Bronchial epithelial cell (primary cell): ENCODE data around the gene CGNL1. TPM values are rescaled to one million over a fixed set of nuclear protein-coding genes. Genes with fewer than 3 reads are reported as not detected.

Source experiments
- DNase-seq: peaks from one replicate; pipeline ENCODE4 v3.0.0-alpha.2; 2010; ENCODE audit warnings: low read depth
- FAIRE-seq: peaks from 2 replicates; lab custom pipeline; 2011; peaks lifted over from hg19 to GRCh38; lab: Jason Lieb, UNC
- H3K27me3 ChIP-seq: 2 replicates; pipeline ENCODE4 v1.5.1; 2011; ENCODE audit warnings: low read length; ENCODE audit not compliant: control insufficient read depth, insufficient read depth
- H3K36me3 ChIP-seq: 2 replicates; pipeline ENCODE4 v1.5.1; 2011; ENCODE audit warnings: low read length; ENCODE audit not compliant: control insufficient read depth, insufficient read depth
- H3K4me3 ChIP-seq: 2 replicates; pipeline ENCODE4 v1.5.1; 2011; ENCODE audit warnings: mild to moderate bottlenecking, low read depth, low read length, control low read depth
- total RNA-seq: library from RNA; depleted of rRNA; stranded (reverse); fragments of >200 nt; gene quantifications from 2 replicates; pipeline ENCODE4 v1.2.1, GENCODE V29; 2014
- TF ChIP-seq, protein P1 (sequence below): IDR thresholded peaks from 2 replicates; pipeline ENCODE4 v1.5.1; 2011; ENCODE audit warnings: mild to moderate bottlenecking, moderate library complexity, low read length, control low read depth, inconsistent platforms; ENCODE audit not compliant: insufficient read depth, severe bottlenecking

The CGNL1 gene
- total RNA-seq, 1 donor from 2014 or later, result 0.53 TPM

DNA sequence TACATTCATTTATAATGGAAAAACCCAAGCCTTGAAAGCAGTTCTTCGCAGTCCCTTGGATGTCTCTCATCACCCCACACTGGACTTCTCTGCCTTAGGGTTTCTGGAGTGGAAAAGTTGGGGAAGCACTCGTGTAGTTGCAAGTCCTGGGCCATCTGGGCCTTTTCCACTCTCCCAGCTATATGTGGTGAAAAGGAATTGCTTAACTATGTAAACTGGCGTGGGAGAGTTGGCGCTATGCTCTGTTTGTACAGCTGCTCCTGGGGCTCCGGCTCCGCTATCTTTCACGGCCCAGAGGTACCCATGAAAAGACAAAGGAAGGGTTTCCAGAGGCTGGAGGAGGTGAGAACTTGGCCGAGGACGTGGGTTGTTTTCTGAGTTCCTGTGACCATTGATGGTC lies 134.3 kb downstream of the CGNL1 start:
- Histone ChIP-seq H3K27me3 (no peaks in the 10 kb centered on the region), H3K36me3 (no peaks in the 10 kb centered on the region), H3K4me3 (no peak overlapping the region)
- TF ChIP-seq, protein P1, sequence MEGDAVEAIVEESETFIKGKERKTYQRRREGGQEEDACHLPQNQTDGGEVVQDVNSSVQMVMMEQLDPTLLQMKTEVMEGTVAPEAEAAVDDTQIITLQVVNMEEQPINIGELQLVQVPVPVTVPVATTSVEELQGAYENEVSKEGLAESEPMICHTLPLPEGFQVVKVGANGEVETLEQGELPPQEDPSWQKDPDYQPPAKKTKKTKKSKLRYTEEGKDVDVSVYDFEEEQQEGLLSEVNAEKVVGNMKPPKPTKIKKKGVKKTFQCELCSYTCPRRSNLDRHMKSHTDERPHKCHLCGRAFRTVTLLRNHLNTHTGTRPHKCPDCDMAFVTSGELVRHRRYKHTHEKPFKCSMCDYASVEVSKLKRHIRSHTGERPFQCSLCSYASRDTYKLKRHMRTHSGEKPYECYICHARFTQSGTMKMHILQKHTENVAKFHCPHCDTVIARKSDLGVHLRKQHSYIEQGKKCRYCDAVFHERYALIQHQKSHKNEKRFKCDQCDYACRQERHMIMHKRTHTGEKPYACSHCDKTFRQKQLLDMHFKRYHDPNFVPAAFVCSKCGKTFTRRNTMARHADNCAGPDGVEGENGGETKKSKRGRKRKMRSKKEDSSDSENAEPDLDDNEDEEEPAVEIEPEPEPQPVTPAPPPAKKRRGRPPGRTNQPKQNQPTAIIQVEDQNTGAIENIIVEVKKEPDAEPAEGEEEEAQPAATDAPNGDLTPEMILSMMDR, result no peak
- FAIRE-seq, result no peak
- DNase-seq, result peak; percentile 30

- Histone ChIP-seq H3K36me3 (no peaks in the 10 kb centered on the region), H3K27me3 (no peaks in the 10 kb centered on the region), H3K4me3 (no peak overlapping the region)
- TF ChIP-seq, protein P1, result no peak
- FAIRE-seq, result no peak
- DNase-seq, result no peak
These were observed 140.2 kb downstream of the CGNL1 start for GRCh38 chr15:57516327-57517029.

- no peaks in the 10 kb centered on the region for H3K27me3 ChIP-seq
- DNase-seq, result no peak
- no peak overlapping the region for H3K4me3 ChIP-seq
- no peaks in the 10 kb centered on the region for H3K36me3 ChIP-seq
- peak; percentile 64 for FAIRE-seq
- TF ChIP-seq, protein P1, result no peak
These were observed 140.8 kb downstream of the CGNL1 start for GRCh38 chr15:57517030-57517671.

- FAIRE-seq, result no peak
- TF ChIP-seq, protein P1, result no peak
- Histone ChIP-seq H3K27me3 (no peaks in the 10 kb centered on the region), H3K36me3 (no peaks in the 10 kb centered on the region), H3K4me3 (no peak overlapping the region)
- DNase-seq, result no peak
These were observed 142.6 kb downstream of the CGNL1 start for GRCh38 chr15:57518779-57519405.

- H3K27me3 ChIP-seq, result no peaks in the 10 kb centered on the region
- TF ChIP-seq, protein P1, result no peak
- H3K4me3 ChIP-seq, result no peak overlapping the region
- no peak for FAIRE-seq
- H3K36me3 ChIP-seq, result no peaks in the 10 kb centered on the region
- DNase-seq, result no peak
These were observed 143.5 kb downstream of the CGNL1 start for GRCh38 chr15:57519806-57520205.
